ENCODE data around the gene THAP5. TPM values are rescaled to one million over a fixed set of nuclear protein-coding genes. Genes with fewer than 3 reads are reported as not detected.
"Not testable (repeated sequence)": the region's sequence is repeated elsewhere in the genome, so short reads cannot be mapped to it uniquely, and the experiment has no call there.

Gene THAP5
- total and polyA plus RNA-seq, 2 donors (not counting 3 experiments of a cell fraction or from before 2014, with no cell fraction given) = 2.5 to 14.1 TPM

DNA sequence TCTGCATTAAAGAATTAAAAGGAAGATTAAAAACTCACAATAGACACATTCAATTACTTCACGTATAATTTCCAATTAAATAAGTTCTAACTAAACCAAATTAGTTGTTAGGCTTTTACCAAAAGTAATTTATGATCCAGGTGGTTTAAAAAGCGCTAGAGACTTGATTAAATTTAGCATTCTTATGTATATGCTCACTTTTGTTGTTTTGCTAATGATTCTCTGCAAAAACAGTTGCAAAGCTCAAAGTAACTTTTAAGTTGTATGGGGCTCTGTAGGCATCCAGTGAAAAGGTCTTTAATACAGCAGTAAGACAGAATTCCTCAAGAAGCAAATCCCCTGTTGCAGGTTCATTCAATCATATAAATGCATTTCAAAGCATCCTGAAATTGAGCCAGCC, 28.0 kb downstream of the THAP5 start:
- Histone ChIP-seq H3K27me3 (ENCODE audit: control insufficient read depth in 2 of 2, insufficient read depth in 2 of 2, low read length in 2 of 2) (no peaks in the 10 kb centered on the region), H4K20me1 (replicated peaks; ENCODE audit: control insufficient read depth, extremely low read depth, insufficient read depth, low read length) (no peaks in the 10 kb centered on the region), H3K4me3 (replicated peaks in 1 of 3; ENCODE audit: insufficient read depth in 1 of 3, low read depth in 1 of 3, low read length in 3 of 3) (no peak overlapping the region), H3K36me3 (ENCODE audit: control insufficient read depth in 2 of 2, extremely low read depth in 1 of 2, insufficient read depth in 2 of 2, low read length in 2 of 2) (no peaks in the 10 kb centered on the region), H3K4me2 (ENCODE audit: insufficient read depth, low read length) (no peak overlapping the region), H3K79me2 (ENCODE audit: control insufficient read depth, insufficient read depth, low read length) (no peaks in the 10 kb centered on the region), H3K9me1 (replicated peaks; ENCODE audit: control insufficient read depth, extremely low read depth, insufficient read depth, low read length) (no peaks in the 10 kb centered on the region), H3K4me1 (ENCODE audit: control insufficient read depth, extremely low read depth, insufficient read depth, low read length) (no peaks in the 10 kb centered on the region), H2AFZ (ENCODE audit: low read depth, low read length) (no peak overlapping the region), H3K9me3 (replicated peaks; ENCODE audit: control insufficient read depth, insufficient read depth, low read length) (no peaks in the 10 kb centered on the region), H3K27ac (ENCODE audit: insufficient read depth, low read depth, low read length) (no peak overlapping the region), H3K9ac (replicated peaks; ENCODE audit: extremely low read depth, insufficient read depth, low read length) (no peak overlapping the region)
- CTCF ChIA-PET = no interaction called here
- dilution Hi-C loops (cut with MboI; ENCODE audit: extremely low pct_ligation_motif_present, low sequenced_read_pairs) = no loop called here
- FAIRE-seq (no peak), DNase-seq (ENCODE audit: low read depth, low spot score) (no peak)
- no peak for TF ChIP-seq EZH2 (IDR thresholded peaks at IDR 0.05; ENCODE audit: borderline replicate concordance, low read depth, low read length, severe bottlenecking)
- TF ChIP-seq, protein P1, sequence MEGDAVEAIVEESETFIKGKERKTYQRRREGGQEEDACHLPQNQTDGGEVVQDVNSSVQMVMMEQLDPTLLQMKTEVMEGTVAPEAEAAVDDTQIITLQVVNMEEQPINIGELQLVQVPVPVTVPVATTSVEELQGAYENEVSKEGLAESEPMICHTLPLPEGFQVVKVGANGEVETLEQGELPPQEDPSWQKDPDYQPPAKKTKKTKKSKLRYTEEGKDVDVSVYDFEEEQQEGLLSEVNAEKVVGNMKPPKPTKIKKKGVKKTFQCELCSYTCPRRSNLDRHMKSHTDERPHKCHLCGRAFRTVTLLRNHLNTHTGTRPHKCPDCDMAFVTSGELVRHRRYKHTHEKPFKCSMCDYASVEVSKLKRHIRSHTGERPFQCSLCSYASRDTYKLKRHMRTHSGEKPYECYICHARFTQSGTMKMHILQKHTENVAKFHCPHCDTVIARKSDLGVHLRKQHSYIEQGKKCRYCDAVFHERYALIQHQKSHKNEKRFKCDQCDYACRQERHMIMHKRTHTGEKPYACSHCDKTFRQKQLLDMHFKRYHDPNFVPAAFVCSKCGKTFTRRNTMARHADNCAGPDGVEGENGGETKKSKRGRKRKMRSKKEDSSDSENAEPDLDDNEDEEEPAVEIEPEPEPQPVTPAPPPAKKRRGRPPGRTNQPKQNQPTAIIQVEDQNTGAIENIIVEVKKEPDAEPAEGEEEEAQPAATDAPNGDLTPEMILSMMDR (IDR thresholded peaks at IDR 0.05; ENCODE audit: extremely low read depth in 1 of 2, insufficient read depth in 1 of 2, low read depth in 1 of 2, low read length in 2 of 2) = no peak
- no peak for TF ChIP-seq MAX (IDR thresholded peaks at IDR 0.05; ENCODE audit: insufficient read depth, insufficient read length)
- no peak for TF ChIP-seq JUN (IDR thresholded peaks at IDR 0.05; ENCODE audit: borderline replicate concordance, insufficient read depth, insufficient read length, low read depth)
- TF ChIP-seq MYC (IDR thresholded peaks at IDR 0.05; ENCODE audit: low read depth, low read length) = no peak
- no peak for TF ChIP-seq GATA2 (IDR thresholded peaks at IDR 0.05; ENCODE audit: insufficient read depth, insufficient read length, low read depth, low read length)
- TF ChIP-seq FOS (IDR thresholded peaks at IDR 0.05; ENCODE audit: borderline replicate concordance, insufficient read depth, low read length) = no peak
- no peak for TF ChIP-seq POLR2AphosphoS5 (IDR thresholded peaks at IDR 0.05; ENCODE audit: insufficient read depth, low read depth, low read length)
- no peak for TF ChIP-seq POLR2A (IDR thresholded peaks at IDR 0.05; ENCODE audit: low read depth, low read length)
- no TSS peak for BruUV-seq (replicated peaks)
- intact Hi-C loops (cut with micrococcal nuclease) = no loop called here
- POLR2A ChIA-PET = no interaction called here

DNA sequence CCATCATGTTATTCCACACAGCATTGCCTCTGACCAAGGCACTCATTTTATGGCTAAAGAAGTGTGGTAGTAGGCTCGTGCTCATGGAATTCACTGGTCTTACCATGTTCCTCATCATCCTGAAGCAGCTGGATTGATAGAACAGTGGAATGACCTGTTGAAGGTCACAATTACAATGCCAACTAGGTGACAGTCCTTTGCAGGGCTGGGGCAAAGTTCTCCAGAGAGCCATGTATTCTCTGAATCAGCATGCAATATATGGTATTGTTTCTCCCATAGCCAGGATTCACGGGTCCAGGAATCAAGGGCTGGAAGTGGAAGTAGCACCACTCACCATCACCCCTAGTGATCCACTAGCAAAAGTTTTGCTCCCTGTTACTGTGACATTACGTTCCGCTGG, 30.8 kb downstream of the THAP5 start:
- intact Hi-C loops (cut with micrococcal nuclease); H3K4me2 ChIP-seq (ENCODE audit: insufficient read depth, low read length); H2AFZ ChIP-seq (ENCODE audit: low read depth, low read length); CTCF ChIA-PET; H4K20me1 ChIP-seq (replicated peaks; ENCODE audit: control insufficient read depth, extremely low read depth, insufficient read depth, low read length); FAIRE-seq; H3K9me1 ChIP-seq (replicated peaks; ENCODE audit: control insufficient read depth, extremely low read depth, insufficient read depth, low read length); BruUV-seq (replicated peaks); H3K36me3 ChIP-seq (ENCODE audit: control insufficient read depth in 2 of 2, extremely low read depth in 1 of 2, insufficient read depth in 2 of 2, low read length in 2 of 2); POLR2A ChIA-PET; H3K27ac ChIP-seq (ENCODE audit: insufficient read depth, low read depth, low read length); H3K4me1 ChIP-seq (ENCODE audit: control insufficient read depth, extremely low read depth, insufficient read depth, low read length); DNase-seq (ENCODE audit: low read depth, low spot score); H3K79me2 ChIP-seq (ENCODE audit: control insufficient read depth, insufficient read depth, low read length); H3K27me3 ChIP-seq (ENCODE audit: control insufficient read depth in 2 of 2, insufficient read depth in 2 of 2, low read length in 2 of 2); H3K9me3 ChIP-seq (replicated peaks; ENCODE audit: control insufficient read depth, insufficient read depth, low read length); H3K4me3 ChIP-seq (replicated peaks in 1 of 3; ENCODE audit: insufficient read depth in 1 of 3, low read depth in 1 of 3, low read length in 3 of 3); H3K9ac ChIP-seq (replicated peaks; ENCODE audit: extremely low read depth, insufficient read depth, low read length); dilution Hi-C loops (cut with MboI; ENCODE audit: extremely low pct_ligation_motif_present, low sequenced_read_pairs): not testable (repeated sequence)

DNA sequence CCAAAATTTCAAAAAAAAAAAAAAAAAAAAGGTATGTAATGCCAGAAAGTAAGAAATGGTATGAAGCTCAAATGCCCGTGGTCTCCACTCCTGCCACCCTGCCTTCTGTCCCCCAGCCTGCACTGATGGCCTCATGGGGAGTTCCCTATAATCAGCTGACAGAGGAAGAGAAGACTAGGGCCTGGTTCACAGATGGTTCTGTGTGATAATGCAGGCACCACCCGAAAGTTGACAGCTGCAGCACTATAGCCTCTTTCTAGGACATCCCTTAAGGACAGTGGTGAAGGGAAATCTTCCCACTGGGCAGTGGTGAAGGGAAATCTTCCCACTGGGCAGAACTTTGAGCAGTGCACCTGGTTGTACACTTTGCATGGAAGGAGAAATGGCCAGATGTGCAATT, 31.3 kb downstream of the THAP5 start:
- POLR2A ChIA-PET; H3K27ac ChIP-seq (ENCODE audit: insufficient read depth, low read depth, low read length); H3K4me2 ChIP-seq (ENCODE audit: insufficient read depth, low read length); DNase-seq (ENCODE audit: low read depth, low spot score); H3K4me1 ChIP-seq (ENCODE audit: control insufficient read depth, extremely low read depth, insufficient read depth, low read length); H3K36me3 ChIP-seq (ENCODE audit: control insufficient read depth in 2 of 2, extremely low read depth in 1 of 2, insufficient read depth in 2 of 2, low read length in 2 of 2); H3K4me3 ChIP-seq (replicated peaks in 1 of 3; ENCODE audit: insufficient read depth in 1 of 3, low read depth in 1 of 3, low read length in 3 of 3); H4K20me1 ChIP-seq (replicated peaks; ENCODE audit: control insufficient read depth, extremely low read depth, insufficient read depth, low read length); CTCF ChIA-PET; dilution Hi-C loops (cut with MboI; ENCODE audit: extremely low pct_ligation_motif_present, low sequenced_read_pairs); H3K9me3 ChIP-seq (replicated peaks; ENCODE audit: control insufficient read depth, insufficient read depth, low read length); H3K27me3 ChIP-seq (ENCODE audit: control insufficient read depth in 2 of 2, insufficient read depth in 2 of 2, low read length in 2 of 2); H3K9ac ChIP-seq (replicated peaks; ENCODE audit: extremely low read depth, insufficient read depth, low read length); H3K79me2 ChIP-seq (ENCODE audit: control insufficient read depth, insufficient read depth, low read length); FAIRE-seq; H2AFZ ChIP-seq (ENCODE audit: low read depth, low read length); intact Hi-C loops (cut with micrococcal nuclease); BruUV-seq (replicated peaks); H3K9me1 ChIP-seq (replicated peaks; ENCODE audit: control insufficient read depth, extremely low read depth, insufficient read depth, low read length): not testable (repeated sequence)

Measured in endothelial cell of umbilical vein (primary cell).